GM12875 (cell line): ENCODE measurements around the gene KRTAP10-5.
"Not testable (repeated sequence)": the region's sequence is repeated elsewhere in the genome, so short reads cannot be mapped to it uniquely, and the experiment has no call there.

ENCODE experiments used
- H3K4me3 ChIP-seq: one replicate; pipeline ENCODE4 v1.5.1; 2011; ENCODE audit warnings: low read depth, low read length, control low read depth
- CTCF ChIP-seq: IDR thresholded peaks from 2 replicates; pipeline ENCODE4 v1.5.1; 2011; ENCODE audit warnings: low read depth, mild to moderate bottlenecking, control low read depth, inconsistent platforms, low read length, moderate library complexity, borderline replicate concordance; ENCODE audit not compliant: insufficient read depth

The KRTAP10-5 gene

GRCh38 chr21:44555200-44555875, 25.1 kb downstream of the KRTAP10-5 start:
- no peak overlapping the region for H3K4me3 ChIP-seq
- no peak for TF ChIP-seq CTCF

- H3K4me3 ChIP-seq: no peak overlapping the region
- no peak for TF ChIP-seq CTCF
Measured at GRCh38 chr21:44552681-44553080, 27.7 kb downstream of the KRTAP10-5 start.

- no peak overlapping the region for H3K4me3 ChIP-seq
- no peak for TF ChIP-seq CTCF
Measured at GRCh38 chr21:44552136-44552535, 28.3 kb downstream of the KRTAP10-5 start.

GRCh38 chr21:44551340-44551961, 29.0 kb downstream of the KRTAP10-5 start, which contains the start of gene KRTAP10-2:
KRTAP10-2 (minus strand) TSS chr21:44551505; CDS start chr21:44551458, 47 bp downstream.
- TF ChIP-seq CTCF: no peak
- H3K4me3 ChIP-seq: no peak within 1 kb of the TSS

GRCh38 chr21:44550807-44551206, 29.6 kb downstream of the KRTAP10-5 start:
- no peak for TF ChIP-seq CTCF
- H3K4me3 ChIP-seq: no peak overlapping the region

DNA sequence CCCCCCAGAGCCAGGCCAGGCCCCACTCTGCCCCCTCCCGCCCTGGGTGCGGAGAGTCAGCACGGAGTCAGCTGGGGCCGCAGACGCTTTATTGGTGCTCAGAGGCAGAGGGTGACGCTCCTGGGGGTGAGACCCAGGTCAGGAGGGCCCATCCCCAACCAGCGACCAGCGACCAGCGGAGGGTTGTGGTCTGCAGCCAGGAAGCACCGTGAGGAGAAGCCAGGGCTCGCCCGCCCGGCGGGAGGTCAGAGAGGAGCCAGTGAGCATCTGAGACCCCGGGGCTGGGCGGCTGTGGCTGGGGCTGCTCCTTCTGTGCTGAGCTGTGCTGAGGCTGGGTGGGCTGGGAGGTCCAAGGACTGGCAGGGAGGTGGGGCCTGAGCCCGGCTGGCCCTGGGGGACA, 30.1 kb downstream of the KRTAP10-5 start:
- not testable (repeated sequence) for H3K4me3 ChIP-seq

DNA sequence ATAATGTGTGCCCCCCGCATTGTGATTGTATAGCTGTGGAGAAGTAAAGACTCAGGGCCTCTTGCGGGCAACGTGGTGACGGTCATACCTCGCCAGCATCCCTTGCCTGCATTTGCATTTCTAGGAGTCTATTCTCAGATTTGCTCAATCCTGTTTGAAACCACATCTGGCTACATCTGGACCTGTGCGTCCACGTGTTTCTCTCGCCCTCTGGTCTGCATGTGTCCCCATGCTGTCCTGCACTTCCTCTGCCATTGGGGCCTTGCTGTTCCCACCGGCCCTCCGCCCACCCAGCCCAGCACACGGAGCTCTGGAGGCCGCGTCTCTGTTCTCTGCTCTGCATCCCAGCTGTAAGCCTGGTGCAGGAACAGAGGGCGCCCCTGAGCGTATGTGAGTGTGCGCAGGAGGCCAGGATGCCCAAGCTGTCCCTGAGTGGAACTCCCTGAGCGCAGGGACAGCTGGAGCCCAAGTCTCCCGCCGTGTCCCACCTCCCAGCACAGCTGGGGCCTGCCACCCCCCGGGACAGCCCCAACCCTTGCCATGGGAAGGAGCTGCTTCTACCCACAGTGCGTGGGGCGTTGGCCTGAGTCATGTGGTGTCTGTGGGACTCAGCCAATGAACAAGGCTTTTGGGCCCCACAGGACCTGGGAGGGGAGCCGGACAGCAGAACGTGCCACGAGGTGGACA, 30.7 kb downstream of the KRTAP10-5 start:
- TF ChIP-seq CTCF: no peak
- H3K4me3 ChIP-seq: no peak overlapping the region
